GM12878 (cell line): ENCODE data around the gene ARHGEF11. TPM values are rescaled to one million over a fixed set of nuclear protein-coding genes. Genes with fewer than 3 reads are reported as not detected.

Experiments
- ATAC-seq: fragments of 200-7000 bp; cut with Tn5 transposase; 3 replicates; pipeline ENCODE4 v1.9.1; 2020; ENCODE audit warnings: mild to moderate bottlenecking, moderate library complexity
- BruUV-seq: library from RNA; stranded (reverse); fragments of 400-500 nt; replicated peaks from 2 replicates; lab custom pipeline; 2021; lab: Mats Ljungman, UMichigan
- CTCF ChIA-PET: fragments of 300-600 bp; sonication (Branson Sonifier 250); formaldehyde crosslinking; extraction: SDS; loops from one replicate; lab custom pipeline; 2021; ENCODE audit warnings: inconsistent platforms; lab: Yijun Ruan, JAX
- POLR2A ChIA-PET: fragments of 350-600 bp; formaldehyde crosslinking; extraction: SDS; loops from one replicate; lab custom pipeline; 2021; ENCODE audit warnings: inconsistent platforms; lab: Charles Lee
- RAD21 ChIA-PET: fragments of 300-600 bp; sonication (Branson Sonifier 250); formaldehyde crosslinking; loops from one replicate; lab custom pipeline; 2023; ENCODE audit warnings: antibody characterized with exemption; ENCODE audit not compliant: unreplicated experiment; lab: Charles Lee
- SMC1A ChIA-PET: fragments of 300-600 bp; sonication (Branson Sonifier 250); formaldehyde crosslinking; loops from one replicate; lab custom pipeline; 2023; ENCODE audit not compliant: unreplicated experiment, uncharacterized antibody; lab: Charles Lee
- DNase-seq: peaks from one replicate; pipeline ENCODE4 v3.0.0-alpha.2; 2011; ENCODE audit warnings: low read depth, low spot score
- FAIRE-seq: peaks from 3 replicates; lab custom pipeline; 2011; peaks lifted over from hg19 to GRCh38; lab: Jason Lieb, UNC
- H2AFZ ChIP-seq: 2 replicates; pipeline ENCODE4 v1.6.0; 2011; ENCODE audit warnings: low read depth, low read length, control low read depth; ENCODE audit not compliant: control insufficient read depth
- H3K27ac ChIP-seq: 2 replicates; pipeline ENCODE4 v1.5.1; 2011; ENCODE audit warnings: control low read depth; ENCODE audit not compliant: control insufficient read depth, insufficient read depth
- H3K27me3 ChIP-seq, 2 experiments: replicated peaks in 1 of 2; 2 replicates each; pipeline versions ENCODE4 v1.6.0 to v1.6.1; 2011; ENCODE audit warnings: low read length in 1 of 2; ENCODE audit not compliant: control insufficient read depth in 2 of 2, insufficient read depth in 2 of 2
- H3K36me3 ChIP-seq, 2 experiments: 2 replicates each; pipeline ENCODE4 v1.5.1; 2011; ENCODE audit warnings: low read length in 1 of 2; ENCODE audit not compliant: control insufficient read depth in 2 of 2, insufficient read depth in 2 of 2
- H3K4me1 ChIP-seq: 2 replicates; pipeline ENCODE4 v1.6.1; 2011; ENCODE audit warnings: mild to moderate bottlenecking, low read length, moderate library complexity, mixed read lengths; ENCODE audit not compliant: control insufficient read depth, insufficient read depth
- H3K4me2 ChIP-seq: 2 replicates; pipeline ENCODE4 v1.6.0; 2011; ENCODE audit warnings: control low read depth; ENCODE audit not compliant: control insufficient read depth, insufficient read depth
- H3K4me3 ChIP-seq: fragments of 200-600 bp; sonication (generic); 2 replicates; pipeline ENCODE4 v1.5.1; 2016
- H3K79me2 ChIP-seq: 2 replicates; pipeline ENCODE4 v1.6.0; 2011; ENCODE audit warnings: low read length; ENCODE audit not compliant: control insufficient read depth, insufficient read depth
- H3K9ac ChIP-seq: 2 replicates; pipeline ENCODE4 v1.8.0; 2011; ENCODE audit warnings: low read length, control low read depth, mixed read lengths; ENCODE audit not compliant: control insufficient read depth, insufficient read depth
- H3K9me3 ChIP-seq: replicated peaks from 3 replicates; pipeline ENCODE4 v1.5.1; 2011; ENCODE audit warnings: mild to moderate bottlenecking, low read length; ENCODE audit not compliant: control insufficient read depth, insufficient read depth
- H4K20me1 ChIP-seq: 2 replicates; pipeline ENCODE4 v1.6.0; 2011; ENCODE audit not compliant: control insufficient read depth, insufficient read depth
- NFIC ChIP-seq: IDR thresholded peaks from 2 replicates; pipeline ENCODE4 v1.6.1; 2012; ENCODE audit warnings: low read depth, mild to moderate bottlenecking, inconsistent platforms, low read length, moderate library complexity
- NFYB ChIP-seq: IDR thresholded peaks from 2 replicates; pipeline ENCODE4 v1.6.1; 2011; ENCODE audit warnings: low read depth, mild to moderate bottlenecking, low read length, improper control_type of control experiment, moderate library complexity; ENCODE audit not compliant: insufficient read depth
- WGBS: methylation state at CpG from one replicate; pipeline ENCODE4 v1.1.6; 2016; ENCODE audit warnings: low lambda C conversion rate; ENCODE audit not compliant: insufficient replicate concordance, insufficient coverage; ENCODE audit errors: missing lambda C conversion rate; 5-methylcytosine and 5-hydroxymethylcytosine counted together
- in situ Hi-C: fragments of 300-500 bp; cut with MboI; formaldehyde crosslinking; loops from 9 replicates; pipeline ENCODE4 v1.14.3; 2018; ENCODE audit warnings: mixed read lengths
- intact Hi-C: fragments of 100-400 bp; cut with micrococcal nuclease; formaldehyde crosslinking; loops from one replicate; pipeline ENCODE4 v1.14.2; 2022; ENCODE audit not compliant: unreplicated experiment
- polyA plus RNA-seq, 11 experiments: library from polyadenylated mRNA; depleted of rRNA in 4 of 11; unstranded in 6 of 11; stranded (reverse) in 5 of 11; fragments of >200 nt; fragmentation: Nextera tagmentation in 4 of 11; fragmentation: Illumina TruSeq in 1 of 11; extraction: Ambion mirVana in 4 of 11; extraction: Trizol in 1 of 11; gene quantifications; 1 replicate in 1 of 11; 2 replicates in 10 of 11; pipeline versions ENCODE4 v1.2.1 to v1.2.3, GENCODE V29; 2011 to 2016; ENCODE audit warnings: inconsistent platforms in 2 of 11, missing spikeins in 2 of 11, low read depth in 1 of 11
- total RNA-seq, 4 experiments: library from RNA; depleted of rRNA in 3 of 4; stranded (reverse); fragments of >200 nt in 3 of 4; fragmentation: Illumina TruSeq in 1 of 4; extraction: Trizol in 1 of 4; gene quantifications; 2 replicates each; pipeline versions ENCODE4 v1.2.1 to v1.2.3, GENCODE V29; 2013 to 2021
- TF ChIP-seq, protein P1 (sequence below): IDR thresholded peaks from 2 replicates; pipeline ENCODE4 v1.6.1; 2012; ENCODE audit warnings: mild to moderate bottlenecking, low read depth, low read length

Gene ARHGEF11
- total and polyA plus RNA-seq, 10 of the 15 experiments (the other 5 are each of a cell fraction or from before 2014, with no cell fraction given): 0.05 to 12.7 (median 1.8) TPM

DNA sequence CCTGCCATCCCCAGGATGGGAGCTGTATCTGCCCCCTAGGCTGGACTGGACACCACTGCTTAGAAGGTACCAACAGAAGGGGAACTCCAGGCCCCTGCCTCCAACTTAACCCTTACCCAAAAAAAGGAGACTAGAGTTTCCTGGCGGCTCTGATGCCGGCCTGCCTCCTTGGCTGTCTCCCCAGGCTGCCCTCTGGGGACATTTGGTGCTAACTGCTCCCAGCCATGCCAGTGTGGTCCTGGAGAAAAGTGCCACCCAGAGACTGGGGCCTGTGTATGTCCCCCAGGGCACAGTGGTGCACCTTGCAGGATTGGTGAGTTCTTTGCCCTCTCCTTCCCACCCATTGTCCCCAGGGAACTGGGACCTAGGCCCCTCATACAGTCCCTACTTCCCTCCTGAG lies 133.2 kb downstream of the ARHGEF11 start (continued):
- TF ChIP-seq, protein P1, sequence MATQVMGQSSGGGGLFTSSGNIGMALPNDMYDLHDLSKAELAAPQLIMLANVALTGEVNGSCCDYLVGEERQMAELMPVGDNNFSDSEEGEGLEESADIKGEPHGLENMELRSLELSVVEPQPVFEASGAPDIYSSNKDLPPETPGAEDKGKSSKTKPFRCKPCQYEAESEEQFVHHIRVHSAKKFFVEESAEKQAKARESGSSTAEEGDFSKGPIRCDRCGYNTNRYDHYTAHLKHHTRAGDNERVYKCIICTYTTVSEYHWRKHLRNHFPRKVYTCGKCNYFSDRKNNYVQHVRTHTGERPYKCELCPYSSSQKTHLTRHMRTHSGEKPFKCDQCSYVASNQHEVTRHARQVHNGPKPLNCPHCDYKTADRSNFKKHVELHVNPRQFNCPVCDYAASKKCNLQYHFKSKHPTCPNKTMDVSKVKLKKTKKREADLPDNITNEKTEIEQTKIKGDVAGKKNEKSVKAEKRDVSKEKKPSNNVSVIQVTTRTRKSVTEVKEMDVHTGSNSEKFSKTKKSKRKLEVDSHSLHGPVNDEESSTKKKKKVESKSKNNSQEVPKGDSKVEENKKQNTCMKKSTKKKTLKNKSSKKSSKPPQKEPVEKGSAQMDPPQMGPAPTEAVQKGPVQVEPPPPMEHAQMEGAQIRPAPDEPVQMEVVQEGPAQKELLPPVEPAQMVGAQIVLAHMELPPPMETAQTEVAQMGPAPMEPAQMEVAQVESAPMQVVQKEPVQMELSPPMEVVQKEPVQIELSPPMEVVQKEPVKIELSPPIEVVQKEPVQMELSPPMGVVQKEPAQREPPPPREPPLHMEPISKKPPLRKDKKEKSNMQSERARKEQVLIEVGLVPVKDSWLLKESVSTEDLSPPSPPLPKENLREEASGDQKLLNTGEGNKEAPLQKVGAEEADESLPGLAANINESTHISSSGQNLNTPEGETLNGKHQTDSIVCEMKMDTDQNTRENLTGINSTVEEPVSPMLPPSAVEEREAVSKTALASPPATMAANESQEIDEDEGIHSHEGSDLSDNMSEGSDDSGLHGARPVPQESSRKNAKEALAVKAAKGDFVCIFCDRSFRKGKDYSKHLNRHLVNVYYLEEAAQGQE: no peak
- TF ChIP-seq NFIC: no peak

DNA sequence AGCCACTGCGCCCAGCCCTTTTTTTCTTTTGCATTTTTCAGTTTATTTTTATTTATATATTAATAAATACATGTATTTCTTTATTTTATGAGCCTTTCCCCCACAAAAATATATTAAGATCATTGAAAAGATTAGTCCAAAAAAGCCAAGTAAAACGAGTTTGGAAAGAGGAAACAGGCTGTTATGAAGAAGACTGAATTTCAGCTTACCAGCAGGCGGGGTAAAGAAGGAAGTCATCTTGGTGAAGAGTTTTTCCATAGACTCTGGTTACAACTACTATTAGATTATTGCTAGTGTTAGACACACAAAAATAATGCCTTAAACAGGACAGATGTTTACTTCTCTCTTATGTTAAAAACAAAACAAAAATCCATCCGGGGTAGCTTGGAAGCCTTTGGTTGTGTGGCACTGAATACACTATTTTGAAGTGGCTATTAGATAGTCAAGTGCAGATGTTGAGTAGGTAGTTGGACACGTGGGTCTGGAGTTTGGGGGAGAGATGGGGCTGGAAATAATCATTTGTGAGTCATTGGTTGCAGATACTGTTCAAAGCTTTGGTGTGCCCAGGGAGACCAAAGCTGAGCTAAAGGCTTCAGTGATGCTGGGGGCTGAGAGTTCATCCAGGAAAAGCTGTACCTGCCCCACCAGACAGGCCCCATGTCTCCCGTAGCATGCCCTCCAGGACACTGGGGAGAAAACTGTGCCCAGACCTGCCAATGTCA lies 133.8 kb downstream of the ARHGEF11 start:
- H3K9me3 ChIP-seq: no peaks in the 10 kb centered on the region
- no peak overlapping the region for H3K4me2 ChIP-seq
- no peak overlapping the region for H3K27ac ChIP-seq
- in situ Hi-C loops: no loop called here
- no peak overlapping the region for H3K9ac ChIP-seq
- no peaks in the 10 kb centered on the region for H3K4me1 ChIP-seq
- H3K27me3 ChIP-seq: peaks cover 0 to 2% of the 10 kb centered on the region in 2 experiments; a peak in 1 of 4 replicates
- ChIA-PET POLR2A (no interaction called here), SMC1A (interaction anchor here (1.4 to 3.6 kb wide), 3 partner anchors 17 to 244 kb away, joined by 4 to 19 read pairs (median 4); no protein-coding TSS in a partner anchor), CTCF (interaction anchor here (0.7 to 4.7 kb wide), 14 partner anchors 10 to 829 kb away, joined by 3 to 47 read pairs (median 3); no protein-coding TSS in a partner anchor), RAD21 (interaction anchor here (1.4 to 5.6 kb wide), 2 partner anchors 16 to 162 kb away, joined by 3 to 33 read pairs; no protein-coding TSS in a partner anchor)
- intact Hi-C loops: loop anchor here (5.0 to 10.0 kb wide), 3 partner anchors 46 to 243 kb away; no protein-coding TSS in a partner anchor
- H2AFZ ChIP-seq: no peak overlapping the region
- FAIRE-seq (no peak), ATAC-seq (no peak), DNase-seq (no peak)
- no peaks in the 10 kb centered on the region for H4K20me1 ChIP-seq
- 14% methylated on average over 6 of the region's 6 CpGs for WGBS
- no peaks in the 10 kb centered on the region for H3K79me2 ChIP-seq
- no peak overlapping the region for H3K4me3 ChIP-seq
- no TSS peak for BruUV-seq
- no peak for TF ChIP-seq NFYB
- H3K36me3 ChIP-seq: no peaks in the 10 kb centered on the region
